ENCODE results near the gene NUF2. TPM values are rescaled to one million over a fixed set of nuclear protein-coding genes. Genes with fewer than 3 reads are reported as not detected.

Gene NUF2
- total and polyA plus RNA-seq, 2 of the 8 experiments (the other 6 are each of a cell fraction or from before 2014, with no cell fraction given) = 12.1 to 28.3 TPM

GRCh38 chr1:163307479-163308171 lies 14.1 kb upstream of the NUF2 start (continued):
- TF ChIP-seq, protein P1, sequence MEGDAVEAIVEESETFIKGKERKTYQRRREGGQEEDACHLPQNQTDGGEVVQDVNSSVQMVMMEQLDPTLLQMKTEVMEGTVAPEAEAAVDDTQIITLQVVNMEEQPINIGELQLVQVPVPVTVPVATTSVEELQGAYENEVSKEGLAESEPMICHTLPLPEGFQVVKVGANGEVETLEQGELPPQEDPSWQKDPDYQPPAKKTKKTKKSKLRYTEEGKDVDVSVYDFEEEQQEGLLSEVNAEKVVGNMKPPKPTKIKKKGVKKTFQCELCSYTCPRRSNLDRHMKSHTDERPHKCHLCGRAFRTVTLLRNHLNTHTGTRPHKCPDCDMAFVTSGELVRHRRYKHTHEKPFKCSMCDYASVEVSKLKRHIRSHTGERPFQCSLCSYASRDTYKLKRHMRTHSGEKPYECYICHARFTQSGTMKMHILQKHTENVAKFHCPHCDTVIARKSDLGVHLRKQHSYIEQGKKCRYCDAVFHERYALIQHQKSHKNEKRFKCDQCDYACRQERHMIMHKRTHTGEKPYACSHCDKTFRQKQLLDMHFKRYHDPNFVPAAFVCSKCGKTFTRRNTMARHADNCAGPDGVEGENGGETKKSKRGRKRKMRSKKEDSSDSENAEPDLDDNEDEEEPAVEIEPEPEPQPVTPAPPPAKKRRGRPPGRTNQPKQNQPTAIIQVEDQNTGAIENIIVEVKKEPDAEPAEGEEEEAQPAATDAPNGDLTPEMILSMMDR (IDR thresholded peaks at IDR 0.05; ENCODE audit: control extremely low read depth in 1 of 3, insufficient read depth in 1 of 3, low read depth in 1 of 3, low read length in 3 of 3) = no peak
- TF ChIP-seq POU5F1 (IDR thresholded peaks at IDR 0.05; ENCODE audit: low read depth, low read length) (no peak), CREB1 (IDR thresholded peaks at IDR 0.05) (no peak), PHF8 (conservative IDR thresholded peaks at IDR 0.05; ENCODE audit: low read depth, low read length) (no peak), JUND (IDR thresholded peaks at IDR 0.05; ENCODE audit: low read length) (no peak), MAFK (IDR thresholded peaks at IDR 0.05; ENCODE audit: low read depth, low read length) (no peak)

Data from H1 (cell line).